OCI-LY1 (cell line): ENCODE data around the gene XKR3.

Experiments
- EZH2 ChIP-seq: fragments of 200-600 bp; sonication (generic), shearing (Covaris generic); IDR thresholded peaks from 2 replicates; pipeline ENCODE4 v1.8.0; 2017; ENCODE audit warnings: borderline replicate concordance, mixed run types, mild to moderate bottlenecking, antibody characterized with exemption, low read length, moderate library complexity, mixed read lengths
- TF ChIP-seq, protein P1 (sequence below): fragments of 200-600 bp; sonication (generic), shearing (Covaris generic); IDR thresholded peaks from 2 replicates; pipeline ENCODE4 v1.5.1; 2017; ENCODE audit warnings: mild to moderate bottlenecking, antibody characterized with exemption, low read length, moderate library complexity, mixed read lengths

DNA sequence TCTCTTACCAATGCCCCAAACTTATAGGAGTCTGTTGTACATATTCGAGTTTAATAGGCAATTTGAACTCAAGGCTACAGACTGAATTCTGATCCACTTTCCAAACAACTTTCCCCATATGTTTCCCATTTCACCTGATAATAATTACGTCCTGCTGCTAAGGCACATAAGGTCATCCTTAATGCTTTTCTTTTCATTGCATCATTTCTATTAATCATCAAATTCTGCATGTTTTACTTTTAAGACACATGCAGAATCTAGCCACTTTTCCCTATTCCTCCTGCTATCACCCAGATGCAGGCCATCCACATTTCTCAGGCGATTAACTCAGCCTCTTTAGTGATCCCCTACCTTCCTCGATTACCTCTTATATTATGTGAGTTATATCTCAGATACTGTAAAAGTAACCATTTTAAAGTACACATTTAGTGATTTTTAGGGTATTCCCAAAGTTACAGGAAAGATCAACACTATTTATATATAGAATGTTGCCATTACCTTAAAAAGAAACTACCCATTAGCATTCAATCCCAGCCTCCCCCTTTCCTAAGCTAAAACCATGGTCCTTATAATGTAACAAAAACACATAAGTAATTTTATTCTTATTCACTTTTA, 14.9 kb downstream of the XKR3 start:
- no peak for TF ChIP-seq EZH2
- TF ChIP-seq, protein P1, sequence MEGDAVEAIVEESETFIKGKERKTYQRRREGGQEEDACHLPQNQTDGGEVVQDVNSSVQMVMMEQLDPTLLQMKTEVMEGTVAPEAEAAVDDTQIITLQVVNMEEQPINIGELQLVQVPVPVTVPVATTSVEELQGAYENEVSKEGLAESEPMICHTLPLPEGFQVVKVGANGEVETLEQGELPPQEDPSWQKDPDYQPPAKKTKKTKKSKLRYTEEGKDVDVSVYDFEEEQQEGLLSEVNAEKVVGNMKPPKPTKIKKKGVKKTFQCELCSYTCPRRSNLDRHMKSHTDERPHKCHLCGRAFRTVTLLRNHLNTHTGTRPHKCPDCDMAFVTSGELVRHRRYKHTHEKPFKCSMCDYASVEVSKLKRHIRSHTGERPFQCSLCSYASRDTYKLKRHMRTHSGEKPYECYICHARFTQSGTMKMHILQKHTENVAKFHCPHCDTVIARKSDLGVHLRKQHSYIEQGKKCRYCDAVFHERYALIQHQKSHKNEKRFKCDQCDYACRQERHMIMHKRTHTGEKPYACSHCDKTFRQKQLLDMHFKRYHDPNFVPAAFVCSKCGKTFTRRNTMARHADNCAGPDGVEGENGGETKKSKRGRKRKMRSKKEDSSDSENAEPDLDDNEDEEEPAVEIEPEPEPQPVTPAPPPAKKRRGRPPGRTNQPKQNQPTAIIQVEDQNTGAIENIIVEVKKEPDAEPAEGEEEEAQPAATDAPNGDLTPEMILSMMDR, result no peak
